GM10248 (cell line): Measurements from ENCODE around the gene JOSD2.

Source experiments
- CTCF ChIA-PET: fragments of 300-600 bp; sonication (Branson Sonifier 250); formaldehyde crosslinking; extraction: SDS; loops from one replicate; lab custom pipeline; 2021; ENCODE audit warnings: antibody characterized with exemption; lab: Yijun Ruan, JAX
- POLR2A ChIA-PET: fragments of 350-650 bp; sonication (Branson Sonifier 250); formaldehyde crosslinking; extraction: SDS; loops from one replicate; lab custom pipeline; 2020; ENCODE audit warnings: antibody characterized with exemption; lab: Yijun Ruan, JAX
- DNase-seq: peaks from one replicate; pipeline ENCODE4 v3.0.0; 2012; ENCODE audit errors: extremely low spot score
- TF ChIP-seq, protein P1 (sequence below): IDR thresholded peaks from 2 replicates; pipeline ENCODE4 v1.5.1; 2012; ENCODE audit warnings: mild to moderate bottlenecking, low read depth; ENCODE audit errors: extremely low read depth, missing control alignments, control extremely low read depth

The JOSD2 gene

DNA sequence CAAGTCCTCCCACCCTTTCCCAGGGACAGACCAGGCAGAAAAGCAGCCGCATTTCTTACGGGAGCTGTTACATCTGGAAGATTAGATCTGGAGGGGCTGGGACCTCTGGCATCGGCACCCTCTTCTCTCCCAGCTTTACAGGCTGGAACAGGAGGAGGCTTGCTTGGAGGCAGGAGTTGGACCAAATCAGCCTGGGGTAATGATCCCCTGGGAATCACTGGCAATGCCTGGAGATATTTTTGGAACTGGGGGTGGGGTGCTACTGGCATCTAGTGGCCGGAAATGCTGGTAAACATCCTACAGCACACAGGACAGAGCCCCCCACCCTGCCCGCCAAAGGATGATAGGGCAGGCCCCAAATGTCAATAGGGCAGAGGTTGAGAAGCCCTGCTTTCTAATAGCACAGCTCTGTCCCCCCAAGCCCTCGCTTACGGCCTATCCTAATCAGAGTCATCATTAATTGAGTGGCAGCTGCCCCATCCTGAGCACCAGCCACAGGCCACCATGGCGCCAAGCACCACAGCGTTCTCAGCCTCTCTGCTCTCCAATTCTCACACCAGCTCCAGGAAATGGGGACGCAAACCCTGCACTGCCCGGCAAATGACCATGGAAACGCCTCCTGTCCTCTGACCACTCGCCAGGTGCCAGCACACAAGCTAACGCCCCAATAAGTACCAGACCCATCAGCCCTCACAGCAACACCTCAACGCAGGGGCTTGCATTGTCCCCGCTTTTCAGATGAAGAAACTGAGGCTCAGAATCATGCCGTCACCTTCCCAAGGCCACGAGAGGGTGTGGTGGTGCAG, 36.6 kb upstream of the JOSD2 start:
- POLR2A ChIA-PET: no interaction called here
- no peak for DNase-seq
- TF ChIP-seq, protein P1, sequence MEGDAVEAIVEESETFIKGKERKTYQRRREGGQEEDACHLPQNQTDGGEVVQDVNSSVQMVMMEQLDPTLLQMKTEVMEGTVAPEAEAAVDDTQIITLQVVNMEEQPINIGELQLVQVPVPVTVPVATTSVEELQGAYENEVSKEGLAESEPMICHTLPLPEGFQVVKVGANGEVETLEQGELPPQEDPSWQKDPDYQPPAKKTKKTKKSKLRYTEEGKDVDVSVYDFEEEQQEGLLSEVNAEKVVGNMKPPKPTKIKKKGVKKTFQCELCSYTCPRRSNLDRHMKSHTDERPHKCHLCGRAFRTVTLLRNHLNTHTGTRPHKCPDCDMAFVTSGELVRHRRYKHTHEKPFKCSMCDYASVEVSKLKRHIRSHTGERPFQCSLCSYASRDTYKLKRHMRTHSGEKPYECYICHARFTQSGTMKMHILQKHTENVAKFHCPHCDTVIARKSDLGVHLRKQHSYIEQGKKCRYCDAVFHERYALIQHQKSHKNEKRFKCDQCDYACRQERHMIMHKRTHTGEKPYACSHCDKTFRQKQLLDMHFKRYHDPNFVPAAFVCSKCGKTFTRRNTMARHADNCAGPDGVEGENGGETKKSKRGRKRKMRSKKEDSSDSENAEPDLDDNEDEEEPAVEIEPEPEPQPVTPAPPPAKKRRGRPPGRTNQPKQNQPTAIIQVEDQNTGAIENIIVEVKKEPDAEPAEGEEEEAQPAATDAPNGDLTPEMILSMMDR: no peak
- CTCF ChIA-PET: interaction anchor here (2.5 to 3.6 kb wide), 2 partner anchors 8 to 10 kb away, joined by 10 to 14 read pairs; no protein-coding TSS in a partner anchor

DNA sequence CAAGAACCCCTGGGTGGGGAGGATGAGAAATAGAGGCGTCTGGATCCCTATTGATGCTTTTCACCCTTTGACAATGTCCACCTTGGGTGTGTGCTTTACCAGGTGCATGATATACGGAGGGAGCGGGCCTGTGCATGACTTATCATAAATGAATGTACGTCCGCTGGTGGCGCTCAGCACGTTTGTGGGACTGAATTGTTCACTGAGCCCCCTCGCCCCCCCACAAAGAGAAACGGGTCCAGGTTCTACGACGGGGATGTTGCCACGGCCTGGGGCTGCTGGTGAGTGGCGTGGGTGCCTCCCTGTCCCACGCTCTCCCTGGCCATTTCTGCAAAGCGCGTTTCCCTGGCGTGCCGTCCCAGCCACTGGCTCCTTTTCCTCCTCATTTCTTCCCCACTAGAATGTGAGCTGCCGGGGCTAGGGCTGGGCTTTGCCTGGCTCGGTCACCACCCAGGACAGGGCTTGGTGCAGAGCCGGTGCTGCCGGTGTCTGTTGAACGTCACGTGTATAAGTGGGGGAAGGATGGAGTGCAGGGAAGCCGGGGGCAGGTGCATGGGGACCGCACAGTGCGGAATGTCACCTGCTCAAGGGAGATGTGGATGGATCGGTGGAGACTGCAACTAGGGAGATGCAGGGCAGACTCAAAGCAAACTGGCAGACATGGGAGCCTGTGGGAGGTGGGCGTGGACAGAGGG, 35.7 kb upstream of the JOSD2 start:
- DNase-seq: no peak
- ChIA-PET POLR2A (no interaction called here), CTCF (interaction anchor here (2.5 to 3.6 kb wide), 2 partner anchors 9 kb away, joined by 10 to 14 read pairs; no protein-coding TSS in a partner anchor)
- TF ChIP-seq, protein P1: no peak

DNA sequence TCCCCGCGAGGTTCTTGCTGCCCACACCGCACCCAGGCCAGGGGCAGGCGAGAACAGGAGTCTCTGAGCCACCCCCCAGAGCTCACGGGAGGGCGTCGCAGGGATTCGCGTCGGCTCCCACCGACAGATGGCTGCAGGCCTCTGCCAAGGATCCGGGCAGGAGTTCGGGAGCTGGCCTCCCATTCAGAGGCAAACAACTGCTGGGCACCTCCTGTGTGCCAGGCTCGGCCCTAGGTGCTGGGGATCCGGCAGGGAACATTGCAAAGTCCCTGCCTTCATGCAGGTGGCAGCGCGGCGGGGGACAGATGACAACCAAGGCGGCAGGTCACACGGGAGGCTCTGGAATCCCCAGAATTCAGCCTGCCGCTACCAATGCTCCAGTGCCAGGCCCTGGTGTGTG, 32.0 kb upstream of the JOSD2 start:
- DNase-seq: no peak
- TF ChIP-seq, protein P1: no peak
- ChIA-PET POLR2A (no interaction called here), CTCF (interaction anchor here (13.7 kb wide), 1 partner anchor 14 kb away, joined by 154 read pairs; no protein-coding TSS in a partner anchor)

DNA sequence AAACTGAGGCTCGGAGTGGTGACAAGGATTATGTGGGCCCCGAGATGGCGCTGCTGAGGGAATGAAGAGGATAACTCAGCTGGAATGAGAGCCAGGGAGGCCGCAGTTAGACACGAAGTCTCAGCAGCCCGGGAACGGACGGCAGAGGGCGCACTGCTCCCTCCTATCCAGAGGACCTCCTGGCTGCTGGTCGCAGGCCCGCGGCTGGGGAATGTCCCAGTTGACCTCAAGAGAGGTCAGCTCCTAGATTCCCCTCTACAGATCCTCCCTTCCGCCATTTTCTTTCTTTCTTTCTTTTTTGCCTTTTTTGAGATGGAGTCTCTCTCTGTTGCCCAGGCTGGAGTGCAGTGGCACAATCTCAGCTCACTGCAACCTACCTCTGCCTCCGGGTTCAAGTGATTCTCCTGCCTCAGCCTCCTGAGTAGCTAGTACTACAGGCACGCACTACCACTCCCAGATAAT, 26.8 kb upstream of the JOSD2 start:
- peak; percentile 84 for DNase-seq
- ChIA-PET POLR2A (no interaction called here), CTCF (interaction anchor here (0.9 to 13.7 kb wide), 24 partner anchors 10 to 451 kb away, joined by 3 to 154 read pairs (median 6); no protein-coding TSS in a partner anchor)
- TF ChIP-seq, protein P1: peak; percentile 82

DNA sequence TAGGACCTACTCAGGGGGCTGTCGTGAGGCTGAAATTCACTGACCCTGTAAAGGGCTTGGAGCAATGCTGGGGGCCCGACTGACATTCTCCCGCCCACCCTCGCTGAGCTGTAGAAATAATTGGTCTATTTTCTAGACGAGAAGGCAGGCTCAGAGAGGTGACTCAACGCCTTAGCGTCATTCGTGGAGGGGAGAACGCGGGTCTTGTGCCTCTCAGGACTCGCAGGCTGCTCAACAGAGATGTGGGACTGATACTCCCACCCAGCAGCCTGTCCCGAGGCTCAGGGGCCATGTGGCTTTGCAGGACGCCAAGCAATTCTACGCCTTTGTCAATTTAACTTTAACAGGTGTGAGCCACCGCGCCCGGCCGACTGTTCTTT, 26.3 kb upstream of the JOSD2 start:
- no peak for DNase-seq
- ChIA-PET POLR2A (no interaction called here), CTCF (interaction anchor here (1.0 to 13.7 kb wide), 23 partner anchors 9 to 451 kb away, joined by 3 to 154 read pairs (median 6); no protein-coding TSS in a partner anchor)
- TF ChIP-seq, protein P1: no peak

DNA sequence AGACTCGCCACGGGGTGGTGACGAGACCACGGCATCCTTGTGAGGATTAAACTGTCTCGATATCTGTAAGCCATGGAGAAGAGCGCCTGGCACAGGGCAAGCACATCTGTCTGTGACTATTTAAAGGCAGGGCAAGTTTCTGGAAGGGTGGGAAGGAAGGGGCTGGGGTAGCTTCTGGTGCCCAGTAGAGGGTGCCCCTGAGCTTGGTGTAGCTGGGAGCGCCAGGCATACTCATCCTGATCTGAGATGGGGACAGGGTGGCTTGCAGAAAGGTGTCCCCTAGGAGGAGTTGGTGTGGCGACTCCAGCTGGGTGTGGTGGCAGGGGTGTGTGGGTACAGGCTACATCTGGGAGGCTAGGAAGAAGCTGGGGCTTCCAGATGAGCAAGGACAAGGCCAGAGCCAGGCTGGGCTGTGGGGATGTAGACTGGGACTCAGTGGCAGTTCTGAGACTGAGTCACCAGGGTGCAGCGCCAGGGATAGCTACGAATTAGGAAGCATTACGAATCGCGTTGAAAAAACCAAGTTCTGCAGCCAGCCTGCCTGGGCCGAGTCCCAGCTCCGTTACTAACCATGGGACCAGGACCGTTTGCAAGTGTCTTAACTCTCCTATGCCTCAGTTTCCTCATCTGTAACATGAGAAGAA, 25.8 kb upstream of the JOSD2 start:
- no peak for DNase-seq
- ChIA-PET POLR2A (no interaction called here), CTCF (interaction anchor here (0.7 to 13.7 kb wide), 23 partner anchors 9 to 452 kb away, joined by 3 to 154 read pairs (median 6); partner anchors contain the start of gene JOSD2)
- TF ChIP-seq, protein P1: no peak
